ENCODE measurements around the gene GPC1.

GPC1 gene

DNA sequence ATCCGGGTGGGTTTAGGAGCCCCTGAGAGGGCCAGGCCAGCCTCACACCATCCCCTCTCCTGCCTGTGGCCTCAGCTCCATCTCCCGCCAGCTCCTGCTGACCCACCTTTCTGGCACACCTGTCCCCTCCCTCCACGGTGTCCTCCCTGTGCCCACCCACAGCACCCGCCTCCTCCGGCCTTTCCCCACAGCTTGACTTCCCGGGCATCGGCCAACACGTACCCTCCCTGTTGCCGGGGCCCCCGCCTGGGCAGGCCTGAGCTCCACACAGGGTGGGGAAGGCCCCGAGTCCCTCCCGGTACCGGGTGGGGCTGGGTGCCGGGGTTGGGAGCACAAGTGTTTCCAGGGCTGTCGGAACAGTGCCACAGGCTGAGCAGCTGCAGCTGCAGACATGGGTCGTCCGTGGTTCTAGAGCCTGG lies 6.5 kb downstream of the GPC1 start:
- H3K4me3 ChIP-seq (ENCODE audit: low read depth, low read length): no peak overlapping the region
- TF ChIP-seq, protein P1, sequence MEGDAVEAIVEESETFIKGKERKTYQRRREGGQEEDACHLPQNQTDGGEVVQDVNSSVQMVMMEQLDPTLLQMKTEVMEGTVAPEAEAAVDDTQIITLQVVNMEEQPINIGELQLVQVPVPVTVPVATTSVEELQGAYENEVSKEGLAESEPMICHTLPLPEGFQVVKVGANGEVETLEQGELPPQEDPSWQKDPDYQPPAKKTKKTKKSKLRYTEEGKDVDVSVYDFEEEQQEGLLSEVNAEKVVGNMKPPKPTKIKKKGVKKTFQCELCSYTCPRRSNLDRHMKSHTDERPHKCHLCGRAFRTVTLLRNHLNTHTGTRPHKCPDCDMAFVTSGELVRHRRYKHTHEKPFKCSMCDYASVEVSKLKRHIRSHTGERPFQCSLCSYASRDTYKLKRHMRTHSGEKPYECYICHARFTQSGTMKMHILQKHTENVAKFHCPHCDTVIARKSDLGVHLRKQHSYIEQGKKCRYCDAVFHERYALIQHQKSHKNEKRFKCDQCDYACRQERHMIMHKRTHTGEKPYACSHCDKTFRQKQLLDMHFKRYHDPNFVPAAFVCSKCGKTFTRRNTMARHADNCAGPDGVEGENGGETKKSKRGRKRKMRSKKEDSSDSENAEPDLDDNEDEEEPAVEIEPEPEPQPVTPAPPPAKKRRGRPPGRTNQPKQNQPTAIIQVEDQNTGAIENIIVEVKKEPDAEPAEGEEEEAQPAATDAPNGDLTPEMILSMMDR (IDR thresholded peaks at IDR 0.05; ENCODE audit: borderline replicate concordance, insufficient read depth, low read depth, low read length): no peak

DNA sequence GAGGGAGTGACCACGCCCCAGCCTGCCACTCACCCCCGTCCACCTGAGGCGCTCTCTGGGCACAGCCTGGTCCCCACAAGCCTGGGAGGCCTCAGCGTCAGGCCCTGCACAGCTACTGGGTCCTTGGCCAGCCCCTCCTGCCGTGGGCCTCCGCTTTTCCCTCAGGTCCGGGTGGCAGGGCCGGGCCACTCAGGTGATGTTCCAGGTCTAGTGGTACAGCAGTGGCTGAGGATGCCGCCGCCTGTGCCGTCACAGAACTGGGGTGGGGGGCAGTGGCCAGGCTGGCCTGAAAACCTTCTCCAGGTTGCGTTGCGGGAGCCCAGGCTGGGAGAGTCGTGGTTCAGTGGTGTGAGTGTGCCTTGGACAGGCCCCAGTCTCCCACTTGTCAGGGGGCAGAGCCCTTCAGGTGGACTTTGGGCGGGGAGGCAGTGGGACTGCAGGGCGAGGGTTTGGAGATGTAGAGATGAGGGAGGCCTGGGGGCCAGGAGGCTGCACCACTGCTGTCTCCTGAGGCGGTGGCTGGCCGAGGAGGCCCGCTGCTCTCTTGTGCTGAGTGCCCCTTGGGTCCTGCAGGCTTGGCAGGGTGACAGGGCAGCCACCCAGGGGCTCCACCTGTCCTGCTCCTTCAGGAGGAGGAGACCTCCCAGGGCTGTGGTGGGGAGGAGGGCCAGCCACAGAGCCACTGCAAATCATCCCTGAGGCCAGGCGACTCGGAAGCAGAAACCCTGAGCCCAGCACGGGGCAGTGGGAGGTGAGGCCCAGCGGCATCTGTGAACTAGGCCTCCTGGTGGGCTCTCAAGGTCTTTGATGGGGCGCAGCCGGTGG lies 7.6 kb downstream of the GPC1 start:
- TF ChIP-seq, protein P1 (IDR thresholded peaks at IDR 0.05; ENCODE audit: borderline replicate concordance, insufficient read depth, low read depth, low read length): no peak

DNA sequence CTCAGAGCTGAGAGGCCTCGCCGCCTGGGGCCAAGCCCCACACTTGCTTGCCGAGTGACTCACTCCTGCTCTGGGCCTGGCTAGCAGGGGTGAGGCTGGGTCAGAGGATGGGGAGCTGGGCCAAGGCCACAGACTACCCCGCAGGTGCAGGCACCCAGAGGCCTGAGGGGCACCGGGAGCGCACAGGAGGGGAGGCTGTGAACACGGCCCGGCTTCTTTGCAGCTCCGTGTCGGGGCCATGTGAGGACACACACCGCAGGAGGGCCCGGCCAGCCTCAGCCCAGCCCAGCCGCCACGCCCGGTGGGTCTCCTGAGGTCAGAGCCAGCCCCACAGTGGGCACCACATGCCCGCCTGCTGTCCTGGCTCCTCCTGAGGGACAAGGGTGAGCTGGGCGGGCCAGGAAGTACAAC lies 8.4 kb downstream of the GPC1 start:
- TF ChIP-seq, protein P1 (IDR thresholded peaks at IDR 0.05; ENCODE audit: borderline replicate concordance, insufficient read depth, low read depth, low read length): no peak
- H3K4me3 ChIP-seq (ENCODE audit: low read depth, low read length): no peak overlapping the region

More for the DNA sequence above, 7.6 kb downstream of the GPC1 start:
- H3K4me3 ChIP-seq (ENCODE audit: low read depth, low read length): no peak overlapping the region

DNA sequence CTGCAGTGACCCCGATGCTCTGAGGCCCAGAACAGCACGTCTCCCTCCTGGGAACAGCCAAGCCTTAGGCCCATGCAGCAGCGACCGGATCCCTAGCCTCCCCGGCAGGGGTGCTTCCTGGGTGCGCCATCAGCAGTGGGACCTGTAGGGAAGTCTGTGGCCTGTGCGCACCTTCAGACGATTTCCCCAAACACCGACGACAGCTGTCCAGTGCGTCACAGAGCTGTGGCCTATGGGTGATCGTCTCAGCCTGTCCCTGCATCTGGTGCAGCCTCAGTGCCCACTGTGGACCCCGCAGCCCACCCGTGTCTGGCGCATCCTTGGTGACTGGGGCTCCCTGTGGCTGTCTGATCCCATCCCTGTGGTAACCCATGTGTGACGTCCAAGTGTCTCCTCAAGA lies 9.0 kb downstream of the GPC1 start:
- TF ChIP-seq, protein P1 (IDR thresholded peaks at IDR 0.05; ENCODE audit: borderline replicate concordance, insufficient read depth, low read depth, low read length): no peak
- no peak overlapping the region for H3K4me3 ChIP-seq (ENCODE audit: low read depth, low read length)

DNA sequence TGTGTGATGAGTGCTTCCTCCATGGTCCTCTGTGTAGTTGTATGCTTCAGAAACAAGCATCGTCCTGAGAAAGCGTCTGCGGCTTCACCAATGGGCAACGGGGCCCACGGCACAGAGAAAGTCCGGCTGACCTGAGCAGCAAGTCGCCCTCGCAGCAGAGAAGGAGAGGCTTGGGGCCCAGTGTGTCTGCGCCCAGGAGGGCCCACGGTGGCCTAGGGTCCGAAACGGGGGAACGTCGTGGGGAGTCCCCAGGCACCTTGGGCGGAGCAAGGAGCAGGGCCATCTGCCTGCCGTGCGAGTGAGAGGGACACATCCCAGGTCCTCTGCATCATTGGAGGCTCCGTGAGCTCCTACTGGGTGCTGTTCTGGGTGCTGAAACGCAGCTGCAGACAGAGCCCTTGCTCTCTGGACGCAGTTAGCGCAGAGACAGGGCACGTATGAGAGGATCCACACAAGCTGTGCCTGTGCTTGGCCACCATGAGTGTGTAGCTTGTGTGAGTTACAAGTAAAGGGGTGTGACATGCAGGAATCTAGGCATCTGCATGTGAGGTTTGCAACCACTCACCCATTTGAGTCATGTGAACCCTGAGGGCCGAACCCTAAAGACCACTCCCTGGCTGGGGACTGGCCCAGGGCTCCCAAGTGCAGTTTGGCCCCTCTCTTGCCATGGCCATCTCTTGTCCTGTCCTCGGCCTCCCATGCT lies 10.6 kb downstream of the GPC1 start:
- no peak overlapping the region for H3K4me3 ChIP-seq (ENCODE audit: low read depth, low read length)
- TF ChIP-seq, protein P1 (IDR thresholded peaks at IDR 0.05; ENCODE audit: borderline replicate concordance, insufficient read depth, low read depth, low read length): no peak

DNA sequence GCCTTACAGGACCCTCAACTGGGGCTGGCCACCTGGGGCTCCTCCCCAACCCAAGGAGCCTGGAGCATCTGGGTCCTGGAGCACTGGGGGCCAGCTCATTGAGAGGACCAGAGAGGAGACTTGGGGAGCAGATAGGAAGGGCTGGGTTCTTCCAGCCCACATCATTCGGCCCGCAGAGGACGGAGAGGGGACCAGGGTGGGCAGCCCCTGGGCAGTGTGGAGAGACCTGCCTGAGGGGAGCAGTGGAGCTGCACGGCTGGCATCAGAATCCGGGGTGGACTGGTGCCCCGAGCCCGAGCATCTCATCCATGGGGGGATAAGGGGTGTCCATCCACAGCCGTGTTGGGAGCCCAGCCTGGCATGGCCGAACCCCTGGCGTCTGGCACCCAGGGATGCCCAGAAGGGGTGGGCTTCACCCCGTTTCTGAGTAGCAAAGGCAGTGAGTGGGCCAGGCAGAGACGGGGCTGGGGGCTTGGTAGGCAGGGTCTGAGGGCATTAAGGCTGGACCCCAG lies 11.3 kb downstream of the GPC1 start:
- TF ChIP-seq, protein P1 (IDR thresholded peaks at IDR 0.05; ENCODE audit: borderline replicate concordance, insufficient read depth, low read depth, low read length): no peak
- no peak overlapping the region for H3K4me3 ChIP-seq (ENCODE audit: low read depth, low read length)

Measured in GM12875 (cell line).